H54 (cell line): Measurements from ENCODE around the gene SAPCD1.
A peak's percentile ranks its signal among the peaks of the same experiment; 100 is the strongest.
"Not testable (repeated sequence)": the region's sequence is repeated elsewhere in the genome, so short reads cannot be mapped to it uniquely, and the experiment has no call there.

Source experiments
- DNase-seq: peaks from one replicate; pipeline ENCODE4 v3.0.0; 2011; ENCODE audit warnings: low spot score, mixed read lengths; ENCODE audit not compliant: insufficient read length
- FAIRE-seq: peaks from 3 replicates; lab custom pipeline; 2011; peaks lifted over from hg19 to GRCh38; lab: Jason Lieb, UNC
- POLR2A ChIP-seq: IDR thresholded peaks from 2 replicates; pipeline ENCODE4 v1.6.1; 2011; ENCODE audit warnings: low read depth, mild to moderate bottlenecking, low read length

SAPCD1 gene

DNA sequence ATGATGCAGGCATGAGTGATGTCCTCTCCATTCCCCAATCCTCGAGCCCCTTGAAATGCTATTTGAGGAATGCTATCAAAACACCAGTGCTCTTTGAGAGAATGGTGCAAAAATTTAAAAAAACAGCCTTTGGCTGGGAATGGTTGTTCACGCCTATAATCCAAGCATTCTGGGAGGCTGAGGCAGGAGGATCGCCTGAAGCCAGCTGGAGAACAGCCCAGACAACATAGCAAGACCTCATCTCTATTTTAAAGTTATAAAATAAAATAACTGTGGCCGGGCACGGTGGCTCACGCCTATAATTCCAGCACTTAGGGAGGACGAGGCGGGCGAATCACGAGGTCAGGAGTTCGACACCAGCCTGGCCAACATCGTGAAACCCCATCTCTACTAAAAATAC is 37.3 kb downstream of the SAPCD1 start:
- TF ChIP-seq POLR2A, result no peak
- FAIRE-seq, result no peak
- no peak for DNase-seq

DNA sequence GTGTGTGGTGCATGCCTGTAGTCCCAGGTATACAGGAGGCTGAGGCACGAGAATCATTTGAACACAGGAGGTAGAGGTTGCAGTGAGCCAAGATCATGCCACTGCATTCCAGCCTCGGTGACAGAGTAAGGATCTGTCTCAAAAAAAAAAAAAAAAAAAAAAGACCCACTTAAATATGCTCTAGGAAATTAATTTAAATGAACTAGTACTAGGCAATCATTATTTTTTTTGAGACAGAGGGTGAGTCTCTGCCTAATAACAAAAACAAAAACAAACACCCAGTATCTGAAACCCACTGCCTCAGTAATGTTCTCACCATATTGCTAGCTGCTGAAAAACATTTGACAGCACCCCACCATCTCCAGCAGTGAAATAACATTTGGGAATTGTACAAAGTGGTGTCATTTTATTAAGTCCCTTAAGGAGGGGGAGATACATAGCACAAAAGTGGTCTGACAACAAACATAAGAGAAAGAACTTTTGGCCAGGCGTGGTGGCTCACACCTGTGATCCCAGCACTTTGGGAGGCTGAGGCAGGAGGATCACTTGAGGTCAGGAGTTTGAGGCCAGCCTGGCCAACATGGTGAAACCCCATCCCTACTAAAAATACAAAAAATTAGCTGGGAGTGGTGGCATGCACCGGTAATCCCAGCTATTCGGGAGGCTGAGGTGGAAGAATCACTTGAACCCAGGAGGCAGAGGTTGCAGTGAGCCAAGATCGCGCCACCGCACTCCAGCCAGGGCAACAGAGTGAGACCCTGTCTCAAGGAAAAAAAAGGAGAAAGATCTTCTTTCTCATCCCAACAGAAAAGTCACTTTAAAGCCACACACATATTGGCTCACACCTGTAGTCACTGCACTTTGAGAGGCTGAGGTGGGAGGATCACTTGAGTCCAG is 38.8 kb downstream of the SAPCD1 start:
- DNase-seq, FAIRE-seq: not testable (repeated sequence)

DNA sequence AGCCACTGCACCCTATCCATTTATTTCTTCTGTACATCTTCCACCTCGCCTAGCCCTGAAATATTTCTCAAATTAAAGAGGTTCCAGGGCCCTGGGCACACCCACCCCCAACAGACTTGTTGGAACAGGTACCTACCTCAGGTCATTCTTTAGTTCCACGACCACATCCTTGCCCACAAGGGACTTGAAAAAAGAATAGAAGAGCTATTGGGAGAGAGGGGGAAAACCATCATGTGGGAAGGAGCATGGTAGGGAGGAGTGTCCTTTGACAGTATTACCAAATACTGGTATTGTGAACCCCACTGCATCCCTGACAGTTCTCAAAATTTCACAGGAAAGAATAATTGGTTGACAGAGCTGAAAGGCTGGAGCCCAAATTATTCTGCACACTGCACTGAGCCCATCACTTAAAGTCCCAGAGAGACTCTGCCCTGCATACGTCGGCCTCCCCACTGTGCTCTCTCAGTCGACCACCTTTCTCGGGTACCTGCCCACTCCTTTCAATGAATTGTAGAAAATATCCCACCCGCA is 43.5 kb downstream of the SAPCD1 start:
- FAIRE-seq (no peak), DNase-seq (no peak)
- TF ChIP-seq POLR2A, result no peak

GRCh38 chr6:31806470-31807272 is 44.2 kb downstream of the SAPCD1 start, which contains the start of gene LSM2:
TSS of gene LSM2 (minus strand) at chr6:31806966. CDS start at chr6:31806757, 209 bp downstream.
- FAIRE-seq (peak; percentile 86), DNase-seq (peak; percentile 95)
- TF ChIP-seq POLR2A, result peak; percentile 77

- FAIRE-seq, DNase-seq: not testable (repeated sequence)
Observed at GRCh38 chr6:31808599-31808998, 46.1 kb downstream of the SAPCD1 start.

- no peak for FAIRE-seq
- TF ChIP-seq POLR2A, result no peak
- DNase-seq, result no peak
Observed at GRCh38 chr6:31811645-31812044, 49.2 kb downstream of the SAPCD1 start.

DNA sequence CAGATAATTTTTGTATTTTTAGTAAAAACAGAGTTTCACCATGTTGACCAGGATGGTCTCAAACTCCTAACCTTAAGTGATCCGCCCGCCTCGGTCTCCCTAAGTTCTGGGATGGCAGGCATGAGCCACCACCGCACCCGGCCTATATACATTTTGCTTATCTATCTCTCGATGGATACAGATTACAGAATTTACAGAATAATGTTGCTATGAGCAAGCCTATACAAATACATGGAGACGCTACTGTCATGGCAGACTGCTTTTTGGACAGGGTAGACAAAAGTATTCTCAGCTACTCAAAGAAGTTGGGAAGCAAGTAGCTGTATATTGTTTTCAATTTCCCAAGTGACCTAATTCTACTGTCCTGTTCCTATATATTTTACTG is 51.0 kb downstream of the SAPCD1 start:
- no peak for TF ChIP-seq POLR2A
- FAIRE-seq (no peak), DNase-seq (no peak)
